HepG2 (cell line): ENCODE measurements around the gene LRRN3.

ENCODE experiments used
- LRRFIP1 ChIP-seq: sonication (generic); formaldehyde crosslinking; conservative IDR thresholded peaks from 2 replicates; pipeline ENCODE4 v1.4.0; 2020; ENCODE audit warnings: missing genetic modification reagents
- ZNF232 ChIP-seq: sonication (generic); formaldehyde crosslinking; IDR thresholded peaks from 2 replicates; pipeline ENCODE4 v1.4.0; 2020; ENCODE audit warnings: missing genetic modification reagents, borderline replicate concordance
- ZNF598 ChIP-seq: sonication (generic); formaldehyde crosslinking; IDR thresholded peaks from 2 replicates; pipeline ENCODE4 v1.5.1; 2020; ENCODE audit warnings: mild to moderate bottlenecking, missing genetic modification reagents, borderline replicate concordance

- no peak for TF ChIP-seq ZNF232 (CRISPR knock-in tag)
- TF ChIP-seq ZNF598 (CRISPR knock-in tag), result no peak
- no peak for TF ChIP-seq LRRFIP1 (CRISPR knock-in tag)
These were observed 55.2 kb downstream of the LRRN3 start for GRCh38 chr7:111146136-111146535.
